Mucosa of rectum (tissue), 2 donors: Measurements from ENCODE around the gene TYRP1.
"Not testable (repeated sequence)": the region's sequence is repeated elsewhere in the genome, so short reads cannot be mapped to it uniquely, and the experiment has no call there.

Experiments used
- H3K27ac ChIP-seq, 2 donors: one replicate each; pipeline ENCODE4 v1.7.0; 2013; ENCODE audit warnings: inconsistent platforms in 2 of 2, low read depth in 2 of 2, low read length in 2 of 2
- H3K27me3 ChIP-seq, 2 donors: one replicate each; pipeline ENCODE4 v1.7.0; 2013; ENCODE audit warnings: low read length in 2 of 2; ENCODE audit not compliant: control insufficient read depth in 2 of 2, insufficient read depth in 2 of 2
- H3K36me3 ChIP-seq, 2 donors: one replicate each; pipeline ENCODE4 v1.7.0; 2013; ENCODE audit warnings: low read length in 2 of 2; ENCODE audit not compliant: control insufficient read depth in 2 of 2, insufficient read depth in 2 of 2
- H3K4me1 ChIP-seq, 2 donors: one replicate each; pipeline ENCODE4 v1.7.0; 2013; ENCODE audit warnings: low read length in 2 of 2, mild to moderate bottlenecking in 1 of 2; ENCODE audit not compliant: control insufficient read depth in 2 of 2, insufficient read depth in 2 of 2
- H3K4me3 ChIP-seq, 2 donors: one replicate each; pipeline ENCODE4 v1.7.0; 2013; ENCODE audit warnings: low read length in 2 of 2
- H3K9ac ChIP-seq, 2 donors: one replicate each; pipeline ENCODE4 v1.7.0; 2013; ENCODE audit warnings: low read length in 2 of 2, low read depth in 1 of 2, mild to moderate bottlenecking in 1 of 2
- H3K9me3 ChIP-seq, 2 donors: one replicate each; pipeline ENCODE4 v1.7.0; 2013; ENCODE audit warnings: low read length in 2 of 2; ENCODE audit not compliant: control insufficient read depth in 2 of 2
- donor health status: healthy.
- donor health status: Normal muscosa, but diverticular disease.

Gene TYRP1

GRCh38 chr9:12666813-12667212 is 26.4 kb upstream of the TYRP1 start:
- no peak overlapping the region for H3K9ac ChIP-seq
- no peak overlapping the region for H3K27ac ChIP-seq
- no peak overlapping the region for H3K4me3 ChIP-seq
- no peaks in the 10 kb centered on the region for H3K4me1 ChIP-seq
- no peaks in the 10 kb centered on the region for H3K9me3 ChIP-seq
- no peaks in the 10 kb centered on the region for H3K36me3 ChIP-seq
- H3K27me3 ChIP-seq = no peaks in the 10 kb centered on the region

GRCh38 chr9:12667892-12668291 is 25.3 kb upstream of the TYRP1 start:
- no peak overlapping the region for H3K27ac ChIP-seq

GRCh38 chr9:12670006-12670405 is 23.2 kb upstream of the TYRP1 start:
- Histone ChIP-seq H3K9me3 (no peaks in the 10 kb centered on the region), H3K27me3 (no peaks in the 10 kb centered on the region), H3K36me3 (no peaks in the 10 kb centered on the region), H3K4me1 (no peaks in the 10 kb centered on the region), H3K27ac (no peak overlapping the region), H3K9ac (no peak overlapping the region), H3K4me3 (no peak overlapping the region)

More at GRCh38 chr9:12667892-12668291, 25.3 kb upstream of the TYRP1 start:
- no peaks in the 10 kb centered on the region for H3K9me3 ChIP-seq
- H3K36me3 ChIP-seq = no peaks in the 10 kb centered on the region
- H3K27me3 ChIP-seq = no peaks in the 10 kb centered on the region
- H3K9ac ChIP-seq = no peak overlapping the region
- H3K4me3 ChIP-seq = no peak overlapping the region
- no peaks in the 10 kb centered on the region for H3K4me1 ChIP-seq

GRCh38 chr9:12674961-12675360 is 18.2 kb upstream of the TYRP1 start:
- Histone ChIP-seq H3K27ac (no peak overlapping the region), H3K36me3 (no peaks in the 10 kb centered on the region), H3K4me3 (no peak overlapping the region), H3K4me1 (no peaks in the 10 kb centered on the region), H3K9ac (no peak overlapping the region), H3K9me3 (no peaks in the 10 kb centered on the region), H3K27me3 (no peaks in the 10 kb centered on the region)

- H3K4me3 ChIP-seq, H3K9ac ChIP-seq, H3K27me3 ChIP-seq, H3K9me3 ChIP-seq, H3K27ac ChIP-seq, H3K4me1 ChIP-seq, H3K36me3 ChIP-seq: not testable (repeated sequence)
These were observed 15.6 kb upstream of the TYRP1 start for GRCh38 chr9:12677462-12678126.

GRCh38 chr9:12680341-12680740 is 12.8 kb upstream of the TYRP1 start:
- H3K9me3 ChIP-seq = no peaks in the 10 kb centered on the region
- no peaks in the 10 kb centered on the region for H3K27me3 ChIP-seq
- no peaks in the 10 kb centered on the region for H3K4me1 ChIP-seq
- H3K9ac ChIP-seq = no peak overlapping the region
- H3K27ac ChIP-seq = no peak overlapping the region
- no peak overlapping the region for H3K4me3 ChIP-seq
- H3K36me3 ChIP-seq = no peaks in the 10 kb centered on the region

GRCh38 chr9:12680757-12681156 is 12.4 kb upstream of the TYRP1 start:
- Histone ChIP-seq H3K9ac (no peak overlapping the region), H3K27me3 (no peaks in the 10 kb centered on the region), H3K27ac (no peak overlapping the region), H3K36me3 (no peaks in the 10 kb centered on the region), H3K9me3 (no peaks in the 10 kb centered on the region), H3K4me3 (no peak overlapping the region), H3K4me1 (no peaks in the 10 kb centered on the region)

- no peaks in the 10 kb centered on the region for H3K36me3 ChIP-seq
- no peaks in the 10 kb centered on the region for H3K27me3 ChIP-seq
- H3K27ac ChIP-seq = no peak overlapping the region
- no peaks in the 10 kb centered on the region for H3K9me3 ChIP-seq
- H3K9ac ChIP-seq = no peak overlapping the region
- H3K4me3 ChIP-seq = no peak overlapping the region
- H3K4me1 ChIP-seq = no peaks in the 10 kb centered on the region
These were observed 11.6 kb upstream of the TYRP1 start for GRCh38 chr9:12681620-12682019.

- H3K9me3 ChIP-seq = no peaks in the 10 kb centered on the region
- no peaks in the 10 kb centered on the region for H3K36me3 ChIP-seq
- H3K27me3 ChIP-seq = no peaks in the 10 kb centered on the region
- no peaks in the 10 kb centered on the region for H3K4me1 ChIP-seq
- no peak overlapping the region for H3K4me3 ChIP-seq
- no peak overlapping the region for H3K9ac ChIP-seq
- no peak overlapping the region for H3K27ac ChIP-seq
These were observed 8.2 kb upstream of the TYRP1 start for GRCh38 chr9:12684974-12685373.

GRCh38 chr9:12689233-12689632 is 4.0 kb upstream of the TYRP1 start:
- Histone ChIP-seq H3K9me3 (no peaks in the 10 kb centered on the region), H3K9ac (no peak overlapping the region), H3K27me3 (no peaks in the 10 kb centered on the region), H3K27ac (no peak overlapping the region), H3K36me3 (no peaks in the 10 kb centered on the region), H3K4me1 (no peaks in the 10 kb centered on the region), H3K4me3 (no peak overlapping the region)

GRCh38 chr9:12694013-12694412 is 828 bp downstream of the TYRP1 start:
- H3K9me3 ChIP-seq = no peaks in the 10 kb centered on the region
- no peaks in the 10 kb centered on the region for H3K27me3 ChIP-seq
- no peak overlapping the region for H3K9ac ChIP-seq
- no peaks in the 10 kb centered on the region for H3K4me1 ChIP-seq
- H3K27ac ChIP-seq = no peak overlapping the region
- H3K4me3 ChIP-seq = no peak overlapping the region
- H3K36me3 ChIP-seq = no peaks in the 10 kb centered on the region
